ENCODE data around the gene SH3BGRL2. TPM values are rescaled to one million over a fixed set of nuclear protein-coding genes. Genes with fewer than 3 reads are reported as not detected.

SH3BGRL2 gene
- total RNA-seq, 4 donors from 2014 or later, result 34.2 to 102 (median 56.6) TPM

DNA sequence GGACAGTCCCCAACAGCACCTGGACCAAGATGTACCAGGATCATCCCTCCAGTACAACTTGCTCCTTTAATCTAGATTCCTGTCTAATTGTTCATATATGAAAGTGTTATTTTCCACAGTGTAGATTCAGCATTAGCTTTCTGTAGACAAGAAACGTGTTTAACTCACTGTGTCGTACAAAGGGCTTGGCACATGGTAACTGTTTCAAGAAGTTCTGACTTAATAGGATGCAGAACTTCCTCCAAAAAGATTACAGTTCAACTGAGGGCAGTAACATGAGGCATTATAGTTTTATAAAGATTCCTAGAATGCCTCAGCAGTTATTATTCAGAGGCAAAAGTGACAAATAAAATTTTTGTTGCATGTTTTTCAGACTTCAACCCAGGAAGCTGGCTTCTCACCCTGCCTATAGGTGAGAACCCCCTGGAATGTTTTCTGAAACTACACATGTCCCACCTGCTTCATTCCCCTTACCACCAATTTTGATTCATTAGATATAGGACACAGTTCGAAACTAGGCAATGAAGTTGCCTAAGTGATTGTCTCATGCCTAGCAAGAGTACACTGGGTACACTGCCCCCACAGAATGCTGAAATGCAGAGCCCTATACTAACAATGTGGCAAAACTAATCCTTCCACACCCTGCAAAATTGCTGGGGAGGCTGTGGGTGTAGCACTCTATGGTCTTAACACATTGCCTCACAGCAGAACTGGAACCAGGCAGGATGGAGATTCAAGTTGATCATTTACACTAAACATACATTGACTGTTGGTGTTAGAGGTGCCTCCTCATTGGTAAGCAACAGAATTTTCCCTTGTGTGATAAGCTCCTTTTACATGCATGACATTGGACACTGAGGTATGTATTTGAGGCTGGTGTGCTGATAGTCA, 22.6 kb upstream of the SH3BGRL2 start:
- Histone ChIP-seq H3K4me3 (no peak overlapping the region), H3K9me3 (no peaks in the 10 kb centered on the region), H3K27ac (peak overlapping the region in 3 of 4 donors; percentile 19 to 68 (median 65)), H3K4me1 (peaks cover 0 to 54% (median 6%) of the 10 kb centered on the region in 3 donors), H3K27me3 (no peaks in the 10 kb centered on the region), H3K36me3 (no peaks in the 10 kb centered on the region)
- 59 to 77% methylated on average over 2 to 3 of the region's 3 CpGs for WGBS, 2 donors
- intact Hi-C loops (cut with DNase I), result no loop called here
- no peak for DNase-seq
- TF ChIP-seq POLR2A (IDR thresholded peaks at IDR 0.05), result no peak
- TF ChIP-seq, protein P1, sequence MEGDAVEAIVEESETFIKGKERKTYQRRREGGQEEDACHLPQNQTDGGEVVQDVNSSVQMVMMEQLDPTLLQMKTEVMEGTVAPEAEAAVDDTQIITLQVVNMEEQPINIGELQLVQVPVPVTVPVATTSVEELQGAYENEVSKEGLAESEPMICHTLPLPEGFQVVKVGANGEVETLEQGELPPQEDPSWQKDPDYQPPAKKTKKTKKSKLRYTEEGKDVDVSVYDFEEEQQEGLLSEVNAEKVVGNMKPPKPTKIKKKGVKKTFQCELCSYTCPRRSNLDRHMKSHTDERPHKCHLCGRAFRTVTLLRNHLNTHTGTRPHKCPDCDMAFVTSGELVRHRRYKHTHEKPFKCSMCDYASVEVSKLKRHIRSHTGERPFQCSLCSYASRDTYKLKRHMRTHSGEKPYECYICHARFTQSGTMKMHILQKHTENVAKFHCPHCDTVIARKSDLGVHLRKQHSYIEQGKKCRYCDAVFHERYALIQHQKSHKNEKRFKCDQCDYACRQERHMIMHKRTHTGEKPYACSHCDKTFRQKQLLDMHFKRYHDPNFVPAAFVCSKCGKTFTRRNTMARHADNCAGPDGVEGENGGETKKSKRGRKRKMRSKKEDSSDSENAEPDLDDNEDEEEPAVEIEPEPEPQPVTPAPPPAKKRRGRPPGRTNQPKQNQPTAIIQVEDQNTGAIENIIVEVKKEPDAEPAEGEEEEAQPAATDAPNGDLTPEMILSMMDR (IDR thresholded peaks at IDR 0.05), result no peak

DNA sequence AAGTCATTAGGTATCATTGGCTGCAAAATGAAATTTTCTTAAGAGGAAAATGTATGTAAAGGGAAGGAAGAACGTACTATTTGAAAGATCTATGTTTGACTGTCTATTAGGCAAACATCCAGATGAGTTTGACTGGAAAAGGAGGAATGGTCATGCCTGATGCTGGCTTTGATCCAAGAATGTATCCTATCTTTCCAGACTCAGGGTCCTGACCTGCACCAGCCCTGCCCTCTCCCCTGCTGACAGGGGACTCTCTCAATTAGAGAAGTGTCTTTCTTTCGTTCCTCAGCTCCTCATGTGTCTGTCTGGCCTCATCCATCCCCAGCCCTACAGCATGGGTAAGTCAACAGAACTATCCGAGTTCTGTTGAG, 21.9 kb upstream of the SH3BGRL2 start:
- peak overlapping the region in 3 of 4 donors; percentile 19 to 68 (median 65) for H3K27ac ChIP-seq
- no peak overlapping the region for H3K4me3 ChIP-seq

DNA sequence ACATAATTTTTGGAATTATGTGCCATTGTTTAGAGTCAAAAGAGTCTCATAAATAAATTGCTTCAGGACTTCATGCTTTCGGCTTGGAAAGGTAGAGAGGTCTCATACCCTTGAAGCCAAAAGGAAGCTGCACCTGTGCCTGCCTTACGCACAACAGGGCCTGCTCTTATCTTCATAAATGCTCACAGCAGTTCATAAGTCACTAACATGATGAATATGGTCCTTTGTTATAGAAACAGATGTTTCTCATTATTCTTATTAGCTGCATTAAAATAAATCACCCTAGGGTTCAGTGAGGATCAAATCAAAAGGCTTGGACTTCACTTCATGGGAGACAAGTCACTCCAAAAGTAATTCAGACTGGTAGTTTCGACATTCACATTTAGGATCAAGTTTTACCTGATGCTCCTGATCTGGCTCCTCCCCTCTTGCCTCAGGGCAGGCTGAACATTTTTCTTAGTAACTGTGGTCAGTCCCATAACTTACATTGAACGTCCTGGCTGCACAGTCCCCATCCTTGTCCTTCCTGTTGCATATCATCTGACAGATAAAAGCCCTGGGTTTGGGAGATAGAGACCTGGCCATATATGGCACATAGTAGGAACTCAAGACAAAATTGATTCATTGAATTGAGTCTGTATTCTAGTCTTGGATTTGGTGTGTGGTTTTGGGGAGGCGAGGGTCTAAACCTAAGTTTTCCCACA, 20.7 kb upstream of the SH3BGRL2 start:
- no peak overlapping the region for H3K4me3 ChIP-seq
- H3K9me3 ChIP-seq, result no peaks in the 10 kb centered on the region
- 64 to 76% methylated on average over 5 of the region's 5 CpGs for WGBS, 2 donors
- H3K4me1 ChIP-seq, result peaks cover 0 to 54% (median 6%) of the 10 kb centered on the region in 3 donors
- no peaks in the 10 kb centered on the region for H3K36me3 ChIP-seq
- no peak for TF ChIP-seq POLR2A (IDR thresholded peaks at IDR 0.05)
- TF ChIP-seq, protein P1 (IDR thresholded peaks at IDR 0.05), result no peak
- intact Hi-C loops (cut with DNase I), result no loop called here
- DNase-seq, result no peak
- peak overlapping the region in 2 of 4 donors; percentile 65 to 68 for H3K27ac ChIP-seq
- H3K27me3 ChIP-seq, result no peaks in the 10 kb centered on the region

More for the DNA sequence above, 21.9 kb upstream of the SH3BGRL2 start:
- WGBS, 2 donors, result 73 to 79% methylated on average over 3 of the region's 3 CpGs
- no peaks in the 10 kb centered on the region for H3K9me3 ChIP-seq
- TF ChIP-seq POLR2A (IDR thresholded peaks at IDR 0.05), result no peak
- no peaks in the 10 kb centered on the region for H3K36me3 ChIP-seq
- peaks cover 0 to 54% (median 6%) of the 10 kb centered on the region in 3 donors for H3K4me1 ChIP-seq
- DNase-seq, result no peak
- intact Hi-C loops (cut with DNase I), result no loop called here
- H3K27me3 ChIP-seq, result no peaks in the 10 kb centered on the region

DNA sequence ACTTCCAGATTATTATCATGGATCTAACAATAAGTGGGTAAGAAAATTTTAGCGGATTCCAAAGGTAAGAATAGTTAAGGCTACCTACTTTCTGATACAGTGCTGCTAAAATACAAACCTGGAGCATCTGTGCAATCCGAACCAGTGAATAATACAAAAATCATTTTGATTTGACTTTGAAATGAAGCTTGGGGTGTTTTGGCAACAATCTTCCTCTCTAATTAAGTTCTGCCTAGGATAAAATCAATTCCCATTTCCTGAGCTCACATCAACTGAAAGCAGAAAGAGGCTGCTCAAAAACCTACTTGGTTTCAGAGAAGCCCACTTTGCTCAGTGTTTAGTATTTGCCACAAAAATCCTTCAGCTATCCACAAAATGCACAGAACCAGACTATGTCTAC, 18.7 kb upstream of the SH3BGRL2 start:
- Histone ChIP-seq H3K4me3 (no peak overlapping the region), H3K27ac (no peak overlapping the region), H3K36me3 (no peaks in the 10 kb centered on the region), H3K27me3 (no peaks in the 10 kb centered on the region), H3K9me3 (no peaks in the 10 kb centered on the region), H3K4me1 (peaks cover 0 to 45% (median 6%) of the 10 kb centered on the region in 3 donors)
- no peak for DNase-seq
- WGBS, 2 donors, result 82 to 88% methylated on average over 2 of the region's 2 CpGs
- no peak for TF ChIP-seq POLR2A (IDR thresholded peaks at IDR 0.05)
- TF ChIP-seq, protein P1 (IDR thresholded peaks at IDR 0.05), result no peak
- intact Hi-C loops (cut with DNase I), result no loop called here

DNA sequence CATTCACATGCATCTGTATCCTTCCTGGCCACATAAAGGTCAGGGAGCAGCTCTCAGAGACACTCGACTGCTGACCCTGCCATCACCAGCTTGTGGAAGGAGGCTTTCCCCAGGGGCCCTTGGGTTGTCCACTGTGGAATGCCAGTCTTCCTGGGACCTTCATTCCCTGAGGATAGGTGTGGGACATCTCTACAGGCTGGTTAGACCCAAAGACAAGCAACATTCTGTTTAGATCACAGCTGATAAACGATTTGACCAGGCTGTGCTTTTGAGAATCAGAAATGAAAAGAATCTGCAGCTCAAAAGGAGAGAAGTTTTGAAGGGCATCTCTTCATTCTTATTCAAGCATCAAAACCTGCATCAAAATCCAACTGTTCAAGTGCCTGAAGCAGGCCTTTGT, 18.2 kb upstream of the SH3BGRL2 start:
- Histone ChIP-seq H3K27me3 (no peaks in the 10 kb centered on the region), H3K4me1 (peaks cover 0 to 45% (median 6%) of the 10 kb centered on the region in 3 donors), H3K4me3 (no peak overlapping the region), H3K36me3 (no peaks in the 10 kb centered on the region), H3K9me3 (no peaks in the 10 kb centered on the region), H3K27ac (no peak overlapping the region)
- intact Hi-C loops (cut with DNase I), result no loop called here
- 83 to 88% methylated on average over 2 of the region's 2 CpGs for WGBS, 2 donors
- DNase-seq, result no peak
- TF ChIP-seq POLR2A (IDR thresholded peaks at IDR 0.05), result no peak
- TF ChIP-seq, protein P1 (IDR thresholded peaks at IDR 0.05), result no peak
